IMR-90 (cell line): ENCODE results near the gene BRCA2. TPM values are rescaled to one million over a fixed set of nuclear protein-coding genes. Genes with fewer than 3 reads are reported as not detected.

Experiments
- ATAC-seq: fragments of 200-7000 bp; cut with Tn5 transposase; 2 replicates; pipeline ENCODE4 v1.9.1; 2020; ENCODE audit warnings: low read depth, mild to moderate bottlenecking, moderate library complexity
- BruUV-seq: library from RNA; stranded (reverse); fragments of 400-500 nt; replicated peaks from 2 replicates; lab custom pipeline; 2021; lab: Mats Ljungman, UMichigan
- CTCF ChIA-PET: fragments of 300-600 bp; formaldehyde crosslinking; extraction: SDS; loops from one replicate; lab custom pipeline; 2021; ENCODE audit warnings: antibody characterized with exemption; lab: Yijun Ruan, JAX
- POLR2A ChIA-PET: fragments of 300-600 bp; sonication (Branson Sonifier 250); formaldehyde crosslinking; loops from one replicate; lab custom pipeline; 2022; ENCODE audit warnings: antibody characterized with exemption; ENCODE audit not compliant: unreplicated experiment; lab: Charles Lee
- DNase-seq: peaks from one replicate; pipeline ENCODE4 v3.0.0; 2013
- H2AFZ ChIP-seq: replicated peaks from 2 replicates; pipeline ENCODE3; 2013; ENCODE audit warnings: low read length, mild to moderate bottlenecking; ENCODE audit not compliant: poor library complexity
- H2AK5ac ChIP-seq: 2 replicates; pipeline ENCODE4 v1.6.1; 2013; ENCODE audit warnings: low read depth, low read length, inconsistent platforms
- H2AK9ac ChIP-seq: replicated peaks from 2 replicates; pipeline ENCODE3; 2013; ENCODE audit warnings: mild to moderate bottlenecking, low read depth, low read length, moderate library complexity; ENCODE audit not compliant: poor library complexity
- H2BK120ac ChIP-seq: 2 replicates; pipeline ENCODE4 v1.6.1; 2013; ENCODE audit warnings: low read depth, low read length, inconsistent platforms
- H2BK15ac ChIP-seq: 3 replicates; pipeline ENCODE4 v1.6.1; 2013; ENCODE audit warnings: low read depth, low read length, inconsistent platforms
- H2BK20ac ChIP-seq: 2 replicates; pipeline ENCODE4 v1.6.1; 2013; ENCODE audit warnings: low read depth, mild to moderate bottlenecking, inconsistent platforms, low read length, moderate library complexity
- H2BK5ac ChIP-seq: 2 replicates; pipeline ENCODE4 v1.6.1; 2013; ENCODE audit warnings: mild to moderate bottlenecking, low read depth, low read length, inconsistent platforms; ENCODE audit not compliant: poor library complexity, severe bottlenecking
- H3K14ac ChIP-seq: replicated peaks from 2 replicates; pipeline ENCODE4 v1.6.1; 2013; ENCODE audit warnings: low read depth, low read length, inconsistent platforms
- H3K18ac ChIP-seq: 2 replicates; pipeline ENCODE4 v1.6.1; 2013; ENCODE audit warnings: low read depth, low read length, control low read depth
- H3K23ac ChIP-seq: 2 replicates; pipeline ENCODE4 v1.6.1; 2013; ENCODE audit warnings: low read depth, low read length, inconsistent platforms
- H3K27ac ChIP-seq: 2 replicates; pipeline ENCODE4 v1.5.1; 2013; ENCODE audit warnings: mild to moderate bottlenecking, control low read depth, low read length; ENCODE audit not compliant: insufficient read depth
- H3K27me3 ChIP-seq: 2 replicates; pipeline ENCODE4 v1.6.1; 2013; ENCODE audit warnings: low read length; ENCODE audit not compliant: control insufficient read depth, insufficient read depth
- H3K36me3 ChIP-seq: 2 replicates; pipeline ENCODE4 v1.6.1; 2013; ENCODE audit warnings: low read length, mixed read lengths; ENCODE audit not compliant: control insufficient read depth, insufficient read depth
- H3K4ac ChIP-seq: 2 replicates; pipeline ENCODE4 v1.6.1; 2013; ENCODE audit warnings: low read depth, low read length, inconsistent platforms
- H3K4me1 ChIP-seq: 2 replicates; pipeline ENCODE4 v1.6.1; 2013; ENCODE audit warnings: low read length, mixed read lengths; ENCODE audit not compliant: control insufficient read depth, insufficient read depth
- H3K4me2 ChIP-seq: 2 replicates; pipeline ENCODE4 v1.6.1; 2013; ENCODE audit warnings: low read depth, mild to moderate bottlenecking, control low read depth, low read length, moderate library complexity
- H3K4me3 ChIP-seq: 2 replicates; pipeline ENCODE4 v1.5.1; 2013; ENCODE audit warnings: low read depth, mild to moderate bottlenecking, control low read depth, low read length, moderate library complexity; ENCODE audit not compliant: insufficient read depth
- H3K56ac ChIP-seq: 2 replicates; pipeline ENCODE4 v1.6.1; 2013; ENCODE audit warnings: low read length, inconsistent platforms; ENCODE audit not compliant: insufficient read depth; ENCODE audit errors: extremely low read depth
- H3K79me1 ChIP-seq, 2 experiments: 2 replicates each; pipeline ENCODE4 v1.6.1; 2013; ENCODE audit warnings: low read length in 2 of 2, inconsistent platforms in 1 of 2, low read depth in 1 of 2
- H3K9ac ChIP-seq: 2 replicates; pipeline ENCODE4 v1.6.1; 2013; ENCODE audit warnings: low read depth, low read length, control low read depth
- H3K9me1 ChIP-seq: 2 replicates; pipeline ENCODE4 v1.6.1; 2013; ENCODE audit warnings: low read length, inconsistent platforms; ENCODE audit not compliant: insufficient read depth
- H3K9me3 ChIP-seq: 2 replicates; pipeline ENCODE4 v1.6.1; 2013; ENCODE audit warnings: low read length; ENCODE audit not compliant: control insufficient read depth, insufficient read depth
- H4K20me1 ChIP-seq: 2 replicates; pipeline ENCODE4 v1.6.1; 2013; ENCODE audit warnings: low read length, inconsistent platforms; ENCODE audit not compliant: insufficient read depth
- H4K5ac ChIP-seq: 2 replicates; pipeline ENCODE4 v1.6.1; 2013; ENCODE audit warnings: mild to moderate bottlenecking, low read depth, low read length, control low read depth
- H4K8ac ChIP-seq, 2 experiments: 2 replicates each; pipeline ENCODE4 v1.6.1; 2013; ENCODE audit warnings: low read depth in 2 of 2, low read length in 2 of 2, control low read depth in 1 of 2, inconsistent platforms in 1 of 2
- H4K91ac ChIP-seq: 2 replicates; pipeline ENCODE4 v1.6.1; 2013; ENCODE audit warnings: low read depth, low read length, inconsistent platforms; ENCODE audit not compliant: insufficient read depth
- BHLHE40 ChIP-seq: fragments of 150-350 bp; IDR thresholded peaks from 2 replicates; pipeline ENCODE4 v1.6.1; 2016; ENCODE audit warnings: mild to moderate bottlenecking, low read depth, low read length
- CEBPB ChIP-seq: IDR thresholded peaks from 2 replicates; pipeline ENCODE4 v1.6.1; 2012; ENCODE audit warnings: low read depth, low read length, improper control_type of control experiment
- FOS ChIP-seq: fragments of 150-350 bp; IDR thresholded peaks from 2 replicates; pipeline ENCODE4 v1.6.1; 2016; ENCODE audit warnings: low read depth, low read length
- MAFK ChIP-seq: IDR thresholded peaks from 2 replicates; pipeline ENCODE4 v1.6.1; 2012; ENCODE audit warnings: low read depth, low read length, improper control_type of control experiment
- MAZ ChIP-seq: IDR thresholded peaks from 2 replicates; pipeline ENCODE4 v1.6.1; 2012; ENCODE audit warnings: low read depth, mild to moderate bottlenecking, low read length, improper control_type of control experiment, moderate library complexity, borderline replicate concordance
- POLR2A ChIP-seq: IDR thresholded peaks from 2 replicates; pipeline ENCODE4 v1.6.1; 2012; ENCODE audit warnings: mild to moderate bottlenecking, low read depth, low read length
- RAD21 ChIP-seq: IDR thresholded peaks from 2 replicates; pipeline ENCODE4 v1.6.1; 2012; ENCODE audit warnings: low read length, improper control_type of control experiment
- RCOR1 ChIP-seq: IDR thresholded peaks from 2 replicates; pipeline ENCODE4 v1.6.1; 2012; ENCODE audit warnings: mild to moderate bottlenecking, low read length, improper control_type of control experiment; ENCODE audit not compliant: insufficient replicate concordance
- RFX5 ChIP-seq: IDR thresholded peaks from 2 replicates; pipeline ENCODE4 v1.8.0; 2012; ENCODE audit warnings: low read depth, mild to moderate bottlenecking, low read length, moderate library complexity
- SMC3 ChIP-seq: fragments of 150-350 bp; IDR thresholded peaks from 2 replicates; pipeline ENCODE4 v1.6.1; 2016; ENCODE audit warnings: low read depth, mild to moderate bottlenecking, antibody characterized with exemption, low read length, moderate library complexity
- WGBS, 2 experiments: methylation state at CpG; one replicate each; pipeline versions ENCODE4 v1.1.5 to v1.1.7; 2013; ENCODE audit warnings: missing lambda C conversion rate in 2 of 2; ENCODE audit not compliant: insufficient read length in 1 of 2; ENCODE audit errors: extremely low coverage in 2 of 2; 5-methylcytosine and 5-hydroxymethylcytosine counted together
- dilution Hi-C: fragments of 300-500 bp; cut with HindIII; formaldehyde crosslinking; loops from one replicate; pipeline ENCODE4 v1.14.3; 2018; ENCODE audit warnings: low sequenced_read_pairs; ENCODE audit not compliant: unreplicated experiment
- in situ Hi-C: fragments of 300-500 bp; cut with MboI; formaldehyde crosslinking; loops from 3 replicates; pipeline ENCODE4 v1.14.3; 2019; ENCODE audit warnings: low sequenced_read_pairs, inconsistent platforms, mixed read lengths
- intact Hi-C: fragments of 100-400 bp; cut with micrococcal nuclease; formaldehyde crosslinking; loops from 2 replicates; pipeline ENCODE4 v1.10.0; 2022
- polyA plus RNA-seq, 3 experiments: library from polyadenylated mRNA; depleted of rRNA; stranded (reverse); fragments of >200 nt; gene quantifications; 2 replicates each; pipeline ENCODE4 v1.2.3, GENCODE V29; 2012; ENCODE audit warnings: low replicate concordance in 1 of 3
- total RNA-seq: library from RNA; depleted of rRNA; stranded (reverse); fragments of >200 nt; gene quantifications from 2 replicates; pipeline ENCODE4 v1.2.3, GENCODE V29; 2012
- TF ChIP-seq, protein P1 (sequence below): fragments of 150-350 bp; IDR thresholded peaks from 2 replicates; pipeline ENCODE4 v1.6.1; 2017; ENCODE audit warnings: mild to moderate bottlenecking, antibody characterized with exemption, low read length, low read depth

BRCA2 gene
- total and polyA plus RNA-seq, 2 of the 4 experiments (the other 2 are of a cell fraction), result 2.0 to 9.7 TPM

DNA sequence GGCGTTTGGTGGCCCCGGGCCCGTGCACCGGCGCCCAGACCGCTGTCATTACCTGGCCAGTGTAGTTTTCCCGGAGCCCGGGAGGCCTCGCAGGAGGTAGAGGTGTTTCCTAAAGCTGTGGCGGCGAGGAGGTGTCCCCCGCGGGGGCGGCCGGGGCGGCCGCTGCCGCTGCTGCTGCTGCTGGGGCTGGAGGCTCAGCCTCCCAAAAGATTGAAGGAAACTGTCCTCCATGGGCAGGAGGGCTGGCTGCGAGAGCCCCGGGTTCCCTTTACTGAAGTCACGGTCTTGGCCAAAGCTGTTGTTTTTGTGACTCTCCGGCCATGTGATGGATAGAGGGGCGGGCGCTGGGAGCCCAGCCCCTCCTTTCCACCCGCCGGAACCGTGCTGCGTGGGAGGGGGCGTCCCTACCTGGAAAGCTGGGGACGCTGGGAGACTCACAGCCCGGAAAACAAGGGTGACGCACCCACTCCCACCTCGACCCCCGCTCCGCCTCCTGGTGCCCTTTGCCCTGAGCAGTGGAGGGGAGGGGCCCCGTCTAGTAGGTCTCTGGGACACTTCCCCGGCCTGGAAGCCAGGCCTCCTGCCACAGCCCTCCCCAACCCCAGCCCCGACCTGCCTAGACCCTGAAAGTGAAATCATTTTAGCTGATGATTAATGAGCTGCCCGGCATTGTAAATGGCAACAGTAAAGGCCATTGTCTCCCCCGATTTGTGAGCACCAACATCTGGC, 112.7 kb downstream of the BRCA2 start, which contains the start of gene N4BP2L1:
Gene N4BP2L1 (minus strand): TSS at position 279 of the 729 bp plus-strand sequence. CDS start 48 bp downstream, at position 231.
- no peak within 1 kb of the TSS for H3K27ac ChIP-seq
- H3K36me3 ChIP-seq, result peaks cover 3% of the 10 kb centered on the region; the same call in 1 of the 2 replicates
- POLR2A ChIA-PET, result no interaction called here
- 10% methylated on average over 4 of the region's 40 CpGs; no CpG with 5 or more reads in 1 of the 2 experiments for WGBS, 2 experiments
- H2BK120ac ChIP-seq, result no peak within 1 kb of the TSS
- H4K91ac ChIP-seq, result no peak within 1 kb of the TSS
- in situ Hi-C loops (no loop called here), intact Hi-C loops (no loop called here), dilution Hi-C loops (no loop called here)
- 0 out of 2 replicates have a peak within 1 kb of the TSS, but pooled peaks have one; percentile 15 for H3K9ac ChIP-seq
- H3K9me3 ChIP-seq, result no peaks in the 10 kb centered on the region
- H2BK20ac ChIP-seq, result no peak within 1 kb of the TSS
- H3K27me3 ChIP-seq, result no peaks in the 10 kb centered on the region
- H3K4me2 ChIP-seq, result peak within 1 kb of the TSS; percentile 79
- H3K4ac ChIP-seq, result no peak within 1 kb of the TSS
- peak within 1 kb of the TSS; percentile 60 for H3K4me3 ChIP-seq
- CTCF ChIA-PET, result no interaction called here
- H3K9me1 ChIP-seq, result peaks cover 4% of the 10 kb centered on the region; the same call in 1 of the 2 replicates
- no peaks in the 10 kb centered on the region for H4K20me1 ChIP-seq
- H2AK5ac ChIP-seq, result no peak within 1 kb of the TSS
- TF ChIP-seq, protein P1, sequence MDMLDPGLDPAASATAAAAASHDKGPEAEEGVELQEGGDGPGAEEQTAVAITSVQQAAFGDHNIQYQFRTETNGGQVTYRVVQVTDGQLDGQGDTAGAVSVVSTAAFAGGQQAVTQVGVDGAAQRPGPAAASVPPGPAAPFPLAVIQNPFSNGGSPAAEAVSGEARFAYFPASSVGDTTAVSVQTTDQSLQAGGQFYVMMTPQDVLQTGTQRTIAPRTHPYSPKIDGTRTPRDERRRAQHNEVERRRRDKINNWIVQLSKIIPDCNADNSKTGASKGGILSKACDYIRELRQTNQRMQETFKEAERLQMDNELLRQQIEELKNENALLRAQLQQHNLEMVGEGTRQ, result peak; percentile 69; the same call in 1 of the 2 replicates
- no peak for TF ChIP-seq RFX5
- TF ChIP-seq SMC3, result no peak
- TF ChIP-seq RCOR1, result no peak
- TF ChIP-seq RAD21, result no peak
- no peak for TF ChIP-seq FOS
- no peak; the same call in 1 of the 2 replicates for TF ChIP-seq MAZ
- TF ChIP-seq BHLHE40, result peak; percentile 25; the same call in 1 of the 2 replicates
- TF ChIP-seq MAFK, result no peak
- TF ChIP-seq POLR2A, result no peak
- no peak for TF ChIP-seq CEBPB
- ATAC-seq, result peak; percentile 65
- BruUV-seq, result no TSS peak
- H3K79me1 ChIP-seq, result no peaks in the 10 kb centered on the region
- H3K18ac ChIP-seq, result no peak within 1 kb of the TSS
- 0 out of 2 replicates have a peak within 1 kb of the TSS, but pooled peaks have one; percentile 5 for H3K23ac ChIP-seq
- no peak within 1 kb of the TSS; the same call in 2 of the 3 replicates for H2BK15ac ChIP-seq
- no peak within 1 kb of the TSS for H3K14ac ChIP-seq
- DNase-seq, result no peak
- H2AFZ ChIP-seq, result peak within 1 kb of the TSS; percentile 95
- H4K8ac ChIP-seq, result peak within 1 kb of the TSS; percentile 42 to 71; a peak in 2 of 4 replicates
- no peak within 1 kb of the TSS for H3K56ac ChIP-seq
- peak within 1 kb of the TSS; percentile 46 for H2AK9ac ChIP-seq
- no peak within 1 kb of the TSS for H2BK5ac ChIP-seq
- no peak within 1 kb of the TSS for H4K5ac ChIP-seq
- peaks cover 7% of the 10 kb centered on the region; the same call in 1 of the 2 replicates for H3K4me1 ChIP-seq
